ENCODE data around the gene NFATC1. TPM values are rescaled to one million over a fixed set of nuclear protein-coding genes. Genes with fewer than 3 reads are reported as not detected.

Gene NFATC1
- polyA plus RNA-seq, 1 donor from 2014 or later: 0.37 TPM

- Histone ChIP-seq H3K27me3 (ENCODE audit: insufficient read depth, low read depth, low read length) (no peaks in the 10 kb centered on the region), H3K27ac (ENCODE audit: low read length) (no peak overlapping the region), H3K4me2 (ENCODE audit: low read length) (no peak overlapping the region)
Observed at GRCh38 chr18:79421275-79421857, 25.6 kb downstream of the NFATC1 start.

DNA sequence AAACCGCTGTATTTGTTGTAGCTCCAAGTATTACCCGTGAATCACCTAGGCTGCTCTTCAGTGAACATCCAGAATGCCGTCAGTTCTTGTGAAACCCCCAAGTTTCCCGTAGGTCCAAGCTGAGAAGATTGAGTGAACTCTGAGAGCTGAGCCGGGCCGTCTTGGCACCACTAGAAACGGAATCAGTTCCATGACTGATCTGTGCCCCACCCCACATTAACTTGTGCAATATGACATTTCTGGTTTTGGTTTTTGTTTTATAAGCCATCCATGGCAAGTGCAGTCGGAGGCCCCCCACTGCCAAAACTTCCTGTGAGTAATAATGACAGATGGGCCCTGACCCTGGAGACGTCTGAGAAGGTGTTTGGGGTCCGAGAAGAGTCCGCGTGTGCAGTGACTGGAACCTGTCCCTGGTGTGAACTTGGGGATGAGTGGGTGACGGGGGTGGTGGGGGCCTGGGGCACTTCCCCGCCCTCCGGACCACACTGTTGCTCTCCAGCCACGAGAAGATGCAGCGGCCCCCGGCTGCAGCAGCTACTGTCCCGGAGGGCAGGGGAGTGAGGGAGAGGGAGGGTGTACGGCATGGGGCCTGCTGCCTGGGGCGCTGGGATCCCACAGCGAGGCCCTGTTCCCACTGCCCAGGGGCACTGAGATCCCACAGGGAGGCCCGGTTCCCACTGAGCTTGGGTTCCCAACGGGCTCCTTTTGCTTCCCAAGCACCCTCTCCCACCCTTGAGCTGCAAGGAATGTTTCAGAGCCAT lies 26.5 kb downstream of the NFATC1 start:
- H4K20me1 ChIP-seq (ENCODE audit: insufficient read depth): no peaks in the 10 kb centered on the region
- H3K27me3 ChIP-seq (ENCODE audit: insufficient read depth, low read depth, low read length): no peaks in the 10 kb centered on the region
- H3K9me2 ChIP-seq (ENCODE audit: insufficient read depth, low read length): no peaks in the 10 kb centered on the region
- H3K4me2 ChIP-seq (ENCODE audit: low read length): no peak overlapping the region
- no peaks in the 10 kb centered on the region for H3F3A ChIP-seq (ENCODE audit: insufficient read depth, low read length, poor library complexity, severe bottlenecking)
- no peak overlapping the region for H3K27ac ChIP-seq (ENCODE audit: low read length)
- no peak overlapping the region for H3K4me3 ChIP-seq (ENCODE audit: low read length)
- no peaks in the 10 kb centered on the region for H3K9me3 ChIP-seq (ENCODE audit: low read length)
- H3K36me3 ChIP-seq (ENCODE audit: insufficient read depth, low read length): no peaks in the 10 kb centered on the region
- no peak overlapping the region for H2AFZ ChIP-seq (ENCODE audit: low read depth, low read length)
- no peak overlapping the region for H3K9ac ChIP-seq (ENCODE audit: low read length)
- no peaks in the 10 kb centered on the region for H3K79me2 ChIP-seq (replicated peaks; ENCODE audit: insufficient read depth, low read length)
- TF ChIP-seq SMC3 (conservative IDR thresholded peaks at IDR 0.05; ENCODE audit: poor library complexity) (no peak), REST (IDR thresholded peaks at IDR 0.05; ENCODE audit: borderline replicate concordance) (no peak), MXI1 (conservative IDR thresholded peaks at IDR 0.05; ENCODE audit: poor library complexity, severe bottlenecking) (no peak), EP300 (conservative IDR thresholded peaks at IDR 0.05; ENCODE audit: poor library complexity, severe bottlenecking) (no peak), EZH2 (IDR thresholded peaks at IDR 0.05; ENCODE audit: borderline replicate concordance, insufficient read depth, low read length, poor library complexity, severe bottlenecking) (no peak), TAF1 (IDR thresholded peaks at IDR 0.05; ENCODE audit: low read depth) (no peak), RAD21 (conservative IDR thresholded peaks at IDR 0.05) (no peak)

More at GRCh38 chr18:79421275-79421857, 25.6 kb downstream of the NFATC1 start:
- H3K9ac ChIP-seq (ENCODE audit: low read length): no peak overlapping the region
- no peaks in the 10 kb centered on the region for H3F3A ChIP-seq (ENCODE audit: insufficient read depth, low read length, poor library complexity, severe bottlenecking)
- no peak overlapping the region for H3K4me3 ChIP-seq (ENCODE audit: low read length)
- no peaks in the 10 kb centered on the region for H3K9me2 ChIP-seq (ENCODE audit: insufficient read depth, low read length)
- no peaks in the 10 kb centered on the region for H4K20me1 ChIP-seq (ENCODE audit: insufficient read depth)
- H3K79me2 ChIP-seq (replicated peaks; ENCODE audit: insufficient read depth, low read length): no peaks in the 10 kb centered on the region
- no peak overlapping the region for H2AFZ ChIP-seq (ENCODE audit: low read depth, low read length)
- no peaks in the 10 kb centered on the region for H3K36me3 ChIP-seq (ENCODE audit: insufficient read depth, low read length)
- no peaks in the 10 kb centered on the region for H3K9me3 ChIP-seq (ENCODE audit: low read length)
- TF ChIP-seq, protein P1, sequence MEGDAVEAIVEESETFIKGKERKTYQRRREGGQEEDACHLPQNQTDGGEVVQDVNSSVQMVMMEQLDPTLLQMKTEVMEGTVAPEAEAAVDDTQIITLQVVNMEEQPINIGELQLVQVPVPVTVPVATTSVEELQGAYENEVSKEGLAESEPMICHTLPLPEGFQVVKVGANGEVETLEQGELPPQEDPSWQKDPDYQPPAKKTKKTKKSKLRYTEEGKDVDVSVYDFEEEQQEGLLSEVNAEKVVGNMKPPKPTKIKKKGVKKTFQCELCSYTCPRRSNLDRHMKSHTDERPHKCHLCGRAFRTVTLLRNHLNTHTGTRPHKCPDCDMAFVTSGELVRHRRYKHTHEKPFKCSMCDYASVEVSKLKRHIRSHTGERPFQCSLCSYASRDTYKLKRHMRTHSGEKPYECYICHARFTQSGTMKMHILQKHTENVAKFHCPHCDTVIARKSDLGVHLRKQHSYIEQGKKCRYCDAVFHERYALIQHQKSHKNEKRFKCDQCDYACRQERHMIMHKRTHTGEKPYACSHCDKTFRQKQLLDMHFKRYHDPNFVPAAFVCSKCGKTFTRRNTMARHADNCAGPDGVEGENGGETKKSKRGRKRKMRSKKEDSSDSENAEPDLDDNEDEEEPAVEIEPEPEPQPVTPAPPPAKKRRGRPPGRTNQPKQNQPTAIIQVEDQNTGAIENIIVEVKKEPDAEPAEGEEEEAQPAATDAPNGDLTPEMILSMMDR (IDR thresholded peaks at IDR 0.05; ENCODE audit: poor library complexity, severe bottlenecking): no peak
- TF ChIP-seq REST (IDR thresholded peaks at IDR 0.05; ENCODE audit: borderline replicate concordance): no peak
- TF ChIP-seq RAD21 (conservative IDR thresholded peaks at IDR 0.05): no peak
- no peak for TF ChIP-seq EZH2 (IDR thresholded peaks at IDR 0.05; ENCODE audit: borderline replicate concordance, insufficient read depth, low read length, poor library complexity, severe bottlenecking)
- no peak for TF ChIP-seq EP300 (conservative IDR thresholded peaks at IDR 0.05; ENCODE audit: poor library complexity, severe bottlenecking)
- no peak for TF ChIP-seq MXI1 (conservative IDR thresholded peaks at IDR 0.05; ENCODE audit: poor library complexity, severe bottlenecking)
- no peak for TF ChIP-seq TAF1 (IDR thresholded peaks at IDR 0.05; ENCODE audit: low read depth)
